GM12875 (cell line): ENCODE data around the gene ZNF335.

ENCODE experiments used
- H3K4me3 ChIP-seq: one replicate; pipeline ENCODE4 v1.5.1; 2011; ENCODE audit warnings: low read depth, low read length, control low read depth
- CTCF ChIP-seq: IDR thresholded peaks from 2 replicates; pipeline ENCODE4 v1.5.1; 2011; ENCODE audit warnings: low read depth, mild to moderate bottlenecking, control low read depth, inconsistent platforms, low read length, moderate library complexity, borderline replicate concordance; ENCODE audit not compliant: insufficient read depth

Gene ZNF335

GRCh38 chr20:45927071-45927878 is 44.7 kb downstream of the ZNF335 start:
- TF ChIP-seq CTCF: no peak
- no peak overlapping the region for H3K4me3 ChIP-seq

GRCh38 chr20:45926731-45927070 is 45.3 kb downstream of the ZNF335 start:
- no peak overlapping the region for H3K4me3 ChIP-seq
- no peak for TF ChIP-seq CTCF

GRCh38 chr20:45925821-45926506 is 46.0 kb downstream of the ZNF335 start:
- no peak overlapping the region for H3K4me3 ChIP-seq
- TF ChIP-seq CTCF: no peak

- no peak overlapping the region for H3K4me3 ChIP-seq
- TF ChIP-seq CTCF: no peak
Observed at GRCh38 chr20:45924391-45925261, 47.4 kb downstream of the ZNF335 start.

- no peak overlapping the region for H3K4me3 ChIP-seq
- TF ChIP-seq CTCF: no peak
Observed at GRCh38 chr20:45921337-45922189, 50.4 kb downstream of the ZNF335 start.

GRCh38 chr20:45920462-45921336 is 51.3 kb downstream of the ZNF335 start:
- H3K4me3 ChIP-seq: no peak overlapping the region
- TF ChIP-seq CTCF: no peak
